Fibroblast of mammary gland (primary cell): ENCODE results near the gene ATP6V1F.

Source experiments
- DNase-seq: peaks from one replicate; pipeline ENCODE4 v3.0.0-alpha.2; 2010; ENCODE audit warnings: low read depth
- H3K4me3 ChIP-seq: 2 replicates; pipeline ENCODE4 v1.5.1; 2011; ENCODE audit warnings: low read depth, mild to moderate bottlenecking, low read length, moderate library complexity; ENCODE audit not compliant: control insufficient read depth
- CTCF ChIP-seq: conservative IDR thresholded peaks from 2 replicates; pipeline ENCODE4 v1.5.1; 2011; ENCODE audit warnings: low read depth, low read length, inconsistent platforms; ENCODE audit not compliant: control insufficient read depth, insufficient read depth

ATP6V1F gene

GRCh38 chr7:128849156-128849515 is 13.5 kb upstream of the ATP6V1F start:
- H3K4me3 ChIP-seq: no peak overlapping the region
- no peak for DNase-seq
- TF ChIP-seq CTCF: no peak

GRCh38 chr7:128849804-128850490 is 12.7 kb upstream of the ATP6V1F start:
- no peak for DNase-seq
- no peak overlapping the region for H3K4me3 ChIP-seq
- no peak for TF ChIP-seq CTCF

- DNase-seq: no peak
- no peak overlapping the region for H3K4me3 ChIP-seq
Observed at GRCh38 chr7:128852537-128853254, 10.0 kb upstream of the ATP6V1F start.

GRCh38 chr7:128853799-128854198 is 8.9 kb upstream of the ATP6V1F start:
- no peak for DNase-seq
- no peak overlapping the region for H3K4me3 ChIP-seq
- no peak for TF ChIP-seq CTCF

More at GRCh38 chr7:128852537-128853254, 10.0 kb upstream of the ATP6V1F start:
- TF ChIP-seq CTCF: no peak

GRCh38 chr7:128854396-128854795 is 8.3 kb upstream of the ATP6V1F start:
- H3K4me3 ChIP-seq: no peak overlapping the region

GRCh38 chr7:128855559-128855958 is 7.1 kb upstream of the ATP6V1F start:
- DNase-seq: no peak
- TF ChIP-seq CTCF: no peak
- no peak overlapping the region for H3K4me3 ChIP-seq

More at GRCh38 chr7:128854396-128854795, 8.3 kb upstream of the ATP6V1F start:
- DNase-seq: no peak
- no peak for TF ChIP-seq CTCF
